Measurements from ENCODE around the gene CDH20. TPM values are rescaled to one million over a fixed set of nuclear protein-coding genes. Genes with fewer than 3 reads are reported as not detected.

Gene CDH20
- total RNA-seq (2014; rRNA removed; shearing (Covaris generic)): 0.13 TPM in 1 of 2 replicates, not detected in the other

DNA sequence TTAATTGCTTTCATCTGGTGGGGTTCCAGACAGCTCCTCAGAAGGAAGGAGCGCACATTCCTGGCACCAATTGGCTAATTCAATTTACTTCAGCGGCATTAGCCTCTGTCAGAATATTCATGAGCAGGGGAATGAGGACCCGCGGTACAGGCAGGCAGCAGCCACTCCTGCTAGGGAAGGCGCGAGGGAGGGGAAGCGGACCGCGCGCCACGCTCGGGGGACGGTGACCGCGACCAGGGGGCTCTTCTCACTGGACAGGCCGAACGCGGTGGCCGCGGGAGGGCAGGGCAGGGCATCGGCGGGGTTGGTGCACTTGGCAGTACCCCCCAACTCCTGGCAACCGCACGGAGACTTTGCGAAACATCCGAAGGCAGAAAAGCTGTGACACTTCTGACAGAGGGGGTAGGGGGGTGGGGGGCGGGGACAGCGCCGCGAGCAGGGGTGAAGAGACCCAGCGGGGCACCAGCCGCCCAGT, at the start of gene CDH20:
TSS of gene CDH20 (plus strand) at position 160 of the 475 bp plus-strand sequence.

Small RNAs within 50 kb of the gene (small RNA-seq; reads per million reads assigned to genes)
- gene RNU6-116P: not detected
